ENCODE data around the gene AKR1C2.
"Not testable (repeated sequence)": the region's sequence is repeated elsewhere in the genome, so short reads cannot be mapped to it uniquely, and the experiment has no call there.

The AKR1C2 gene

DNA sequence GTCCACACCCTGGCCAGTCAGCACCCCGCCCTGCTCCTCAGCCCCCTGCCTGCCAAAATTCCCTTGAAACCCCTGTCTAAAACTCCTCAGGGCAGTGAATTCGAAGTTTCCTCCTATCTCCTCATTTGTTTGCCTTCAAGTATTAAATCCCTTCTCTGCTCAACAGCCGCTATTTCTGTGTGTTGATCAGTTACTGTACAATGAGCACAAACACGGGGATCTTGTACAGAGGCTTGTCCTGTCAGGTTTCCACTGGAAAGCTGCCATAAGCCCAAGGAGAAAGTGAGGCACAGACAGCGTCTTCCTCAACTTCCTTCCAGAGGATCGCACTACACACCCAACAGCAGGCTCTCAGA lies 63.6 kb downstream of the AKR1C2 start:
- WGBS (ENCODE audit: insufficient coverage), result 89% methylated on average over 3 of the region's 6 CpGs
- CTCF ChIA-PET, POLR2A ChIA-PET: not testable (repeated sequence)

DNA sequence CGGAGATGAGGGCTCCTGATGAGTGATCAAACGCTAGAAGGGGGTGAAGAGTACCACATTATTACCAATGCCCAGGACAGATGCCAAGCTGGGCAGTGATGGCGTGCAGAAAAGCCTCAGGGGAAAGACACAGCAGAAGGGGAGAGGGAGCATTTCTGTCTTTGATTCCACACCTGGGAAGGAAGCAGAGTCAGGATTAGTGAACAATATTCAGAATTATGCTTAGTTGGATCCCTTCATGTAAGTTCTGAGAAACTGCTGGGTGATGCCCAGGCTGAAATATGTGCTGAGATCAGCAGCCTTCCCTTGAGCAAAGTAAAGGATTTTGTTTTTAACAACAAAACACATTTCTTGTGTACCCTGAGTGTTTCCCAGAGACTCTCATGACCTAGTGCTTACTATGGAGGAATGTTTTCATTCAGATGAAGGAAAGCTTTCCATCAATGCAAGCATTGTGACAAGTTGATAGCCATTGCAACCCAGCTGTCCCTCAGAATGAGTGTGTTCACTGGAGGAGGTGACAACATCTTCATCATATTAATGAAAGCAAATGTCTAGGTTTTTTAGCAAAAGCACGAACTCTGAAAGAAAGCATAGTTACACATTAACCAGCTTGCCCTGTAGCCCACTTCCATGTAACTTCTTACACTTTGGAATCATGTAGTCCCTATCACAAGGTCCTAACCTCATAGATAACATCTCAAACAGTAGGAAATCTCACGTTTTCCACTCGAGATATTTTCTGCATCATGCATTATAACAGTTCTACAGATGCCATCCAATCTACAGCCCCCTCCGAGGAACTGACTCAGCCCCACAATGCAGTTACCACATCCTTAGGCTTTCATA lies 64.2 kb downstream of the AKR1C2 start:
- no peaks in the 10 kb centered on the region for H3K27me3 ChIP-seq (replicated peaks in 2 of 5; ENCODE audit: control insufficient read depth in 4 of 5, insufficient read depth in 5 of 5, low read length in 4 of 5)
- no peak overlapping the region for H3K4me3 ChIP-seq (ENCODE audit: control insufficient read depth in 1 of 7, extremely low read depth in 1 of 7, insufficient read depth in 4 of 7, low read depth in 2 of 7, low read length in 6 of 7)
- H3K4me1 ChIP-seq (ENCODE audit: control extremely low read depth in 1 of 4, control insufficient read depth in 4 of 4, insufficient read depth in 4 of 4, low read length in 3 of 4), result peaks cover 0 to 2% (median 0%) of the 10 kb centered on the region in 4 experiments
- H3K9me3 ChIP-seq (ENCODE audit: control extremely low read depth in 1 of 5, control insufficient read depth in 4 of 5, insufficient read depth in 2 of 5, low read depth in 1 of 5, low read length in 4 of 5), result no peaks in the 10 kb centered on the region
- CTCF ChIA-PET, result interaction anchor here (0.9 kb wide), 1 partner anchor 43 kb away, joined by 3 read pairs; no protein-coding TSS in a partner anchor
- POLR2A ChIA-PET, result no interaction called here
- 70% methylated on average over 7 of the region's 7 CpGs for WGBS (ENCODE audit: insufficient coverage)
- peak in 1 of 3 donors; percentile 30 for DNase-seq
- no peaks in the 10 kb centered on the region for H3K36me3 ChIP-seq (ENCODE audit: control insufficient read depth in 4 of 4, insufficient read depth in 4 of 4, low read length in 3 of 4)
- H3K27ac ChIP-seq (ENCODE audit: insufficient read depth in 1 of 2, low read depth in 1 of 2, low read length in 2 of 2, poor library complexity in 1 of 2, severe bottlenecking in 2 of 2), result no peak overlapping the region

More for the DNA sequence above, 63.6 kb downstream of the AKR1C2 start:
- not testable (repeated sequence) for H3K4me3 ChIP-seq (ENCODE audit: control insufficient read depth in 1 of 7, extremely low read depth in 1 of 7, insufficient read depth in 4 of 7, low read depth in 2 of 7, low read length in 6 of 7); H3K4me1 ChIP-seq (ENCODE audit: control extremely low read depth in 1 of 4, control insufficient read depth in 4 of 4, insufficient read depth in 4 of 4, low read length in 3 of 4); DNase-seq; H3K36me3 ChIP-seq (ENCODE audit: control insufficient read depth in 4 of 4, insufficient read depth in 4 of 4, low read length in 3 of 4); H3K27ac ChIP-seq (ENCODE audit: insufficient read depth in 1 of 2, low read depth in 1 of 2, low read length in 2 of 2, poor library complexity in 1 of 2, severe bottlenecking in 2 of 2); H3K9me3 ChIP-seq (ENCODE audit: control extremely low read depth in 1 of 5, control insufficient read depth in 4 of 5, insufficient read depth in 2 of 5, low read depth in 1 of 5, low read length in 4 of 5); H3K27me3 ChIP-seq (replicated peaks in 2 of 5; ENCODE audit: control insufficient read depth in 4 of 5, insufficient read depth in 5 of 5, low read length in 4 of 5)

Measured in common myeloid progenitor, CD34-positive (primary cell).